PC-9 (cell line): ENCODE measurements around the gene CDH13. TPM values are rescaled to one million over a fixed set of nuclear protein-coding genes. Genes with fewer than 3 reads are reported as not detected.

Source experiments
- BruUV-seq: library from RNA; stranded (reverse); fragments of 400-500 nt; replicated peaks from 2 replicates; lab custom pipeline; 2021; lab: Mats Ljungman, UMichigan
- CTCF ChIA-PET: fragments of 300-600 bp; sonication (Branson Sonifier 250); formaldehyde crosslinking; loops from one replicate; lab custom pipeline; 2022; ENCODE audit warnings: antibody characterized with exemption; lab: Charles Lee
- POLR2A ChIA-PET: fragments of 300-600 bp; sonication (Branson Sonifier 250); formaldehyde crosslinking; loops from one replicate; lab custom pipeline; 2022; ENCODE audit warnings: antibody characterized with exemption; ENCODE audit not compliant: unreplicated experiment; lab: Charles Lee
- DNase-seq, 2 experiments: peaks; one replicate each; pipeline versions ENCODE4 v3.0.0 to v3.0.0-alpha.2; 2015 to 2022; ENCODE audit warnings: mixed read lengths in 1 of 2
- H2AFZ ChIP-seq: fragments of 200-600 bp; sonication (generic); 2 replicates; pipeline ENCODE4 v1.8.1; 2017; ENCODE audit warnings: antibody characterized with exemption
- H3F3A ChIP-seq: fragments of 200-600 bp; sonication (generic); 2 replicates; pipeline ENCODE4 v1.8.1; 2017; ENCODE audit warnings: antibody characterized with exemption, mild to moderate bottlenecking, low read depth; ENCODE audit not compliant: insufficient read depth
- H3K27ac ChIP-seq: fragments of 200-600 bp; sonication (generic); 2 replicates; pipeline ENCODE4 v1.6.1; 2016; ENCODE audit warnings: mixed run types
- H3K27me3 ChIP-seq: fragments of 200-600 bp; sonication (generic); 2 replicates; pipeline ENCODE4 v1.6.1; 2016; ENCODE audit warnings: low read depth, mixed run types; ENCODE audit not compliant: insufficient read depth
- H3K36me3 ChIP-seq: fragments of 200-600 bp; sonication (generic); 2 replicates; pipeline ENCODE4 v1.6.1; 2016; ENCODE audit warnings: low read depth, mixed run types
- H3K4me1 ChIP-seq: fragments of 200-600 bp; sonication (generic); replicated peaks from 2 replicates; pipeline ENCODE4 v1.6.1; 2016; ENCODE audit warnings: mixed run types; ENCODE audit not compliant: insufficient read depth
- H3K4me2 ChIP-seq: fragments of 200-600 bp; sonication (generic); 2 replicates; pipeline ENCODE4 v1.6.1; 2017; ENCODE audit warnings: mixed run types
- H3K4me3 ChIP-seq: fragments of 200-600 bp; sonication (generic); 2 replicates; pipeline ENCODE4 v1.6.1; 2016; ENCODE audit warnings: mixed run types
- H3K79me2 ChIP-seq: fragments of 200-600 bp; sonication (generic); 2 replicates; pipeline ENCODE4 v1.6.1; 2017; ENCODE audit warnings: low read depth, mixed run types
- H3K9me2 ChIP-seq: fragments of 200-600 bp; sonication (generic); 2 replicates; pipeline ENCODE4 v1.8.1; 2017; ENCODE audit warnings: mild to moderate bottlenecking; ENCODE audit not compliant: insufficient read depth
- H3K9me3 ChIP-seq: fragments of 200-600 bp; sonication (generic); 2 replicates; pipeline ENCODE4 v1.8.1; 2016; ENCODE audit warnings: low read depth; ENCODE audit not compliant: insufficient read depth
- H4K20me1 ChIP-seq: fragments of 200-600 bp; sonication (generic); 2 replicates; pipeline ENCODE4 v1.8.1; 2017; ENCODE audit not compliant: insufficient read depth
- EZH2 ChIP-seq: fragments of 200-600 bp; sonication (generic); IDR thresholded peaks from 2 replicates; pipeline ENCODE4 v1.8.0; 2017; ENCODE audit warnings: antibody characterized with exemption, low read depth
- intact Hi-C: fragments of 100-400 bp; cut with micrococcal nuclease; formaldehyde crosslinking; loops from one replicate; pipeline ENCODE4 v1.10.0; 2022; ENCODE audit not compliant: unreplicated experiment
- total RNA-seq: library from RNA; stranded (reverse); gene quantifications from 2 replicates; pipeline ENCODE4 v1.2.3, GENCODE V29; 2021
- TF ChIP-seq, protein P1 (sequence below): fragments of 200-600 bp; sonication (generic); conservative IDR thresholded peaks from 2 replicates; pipeline ENCODE4 v1.6.1; 2017; ENCODE audit warnings: mixed run types, antibody characterized with exemption, mild to moderate bottlenecking, moderate library complexity

Gene CDH13
- total RNA-seq, 1 experiment from 2014 or later: 0.24 TPM

DNA sequence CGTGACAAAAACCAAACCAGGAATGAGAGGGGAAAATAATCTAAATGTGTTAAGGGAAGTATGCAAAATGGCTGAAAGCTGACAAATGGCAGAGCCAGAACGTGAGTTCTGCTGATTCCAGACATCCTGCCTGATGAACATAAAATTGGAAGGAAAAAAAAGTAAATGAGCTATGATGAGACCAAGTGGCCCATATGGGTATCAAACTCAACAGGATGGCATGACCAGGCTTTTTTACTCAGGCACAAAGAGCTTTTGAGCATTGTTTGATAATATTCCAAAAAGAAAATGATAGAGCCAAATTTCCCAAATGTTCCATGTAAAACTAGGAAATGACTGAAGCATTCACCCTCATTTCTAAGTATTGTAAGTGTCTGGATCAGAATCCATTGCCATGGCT, 449.2 kb downstream of the CDH13 start:
- peaks cover 9% of the 10 kb centered on the region for H3K27me3 ChIP-seq
- no peaks in the 10 kb centered on the region for H3K4me1 ChIP-seq
- ChIA-PET CTCF (no interaction called here), POLR2A (no interaction called here)
- TF ChIP-seq, protein P1, sequence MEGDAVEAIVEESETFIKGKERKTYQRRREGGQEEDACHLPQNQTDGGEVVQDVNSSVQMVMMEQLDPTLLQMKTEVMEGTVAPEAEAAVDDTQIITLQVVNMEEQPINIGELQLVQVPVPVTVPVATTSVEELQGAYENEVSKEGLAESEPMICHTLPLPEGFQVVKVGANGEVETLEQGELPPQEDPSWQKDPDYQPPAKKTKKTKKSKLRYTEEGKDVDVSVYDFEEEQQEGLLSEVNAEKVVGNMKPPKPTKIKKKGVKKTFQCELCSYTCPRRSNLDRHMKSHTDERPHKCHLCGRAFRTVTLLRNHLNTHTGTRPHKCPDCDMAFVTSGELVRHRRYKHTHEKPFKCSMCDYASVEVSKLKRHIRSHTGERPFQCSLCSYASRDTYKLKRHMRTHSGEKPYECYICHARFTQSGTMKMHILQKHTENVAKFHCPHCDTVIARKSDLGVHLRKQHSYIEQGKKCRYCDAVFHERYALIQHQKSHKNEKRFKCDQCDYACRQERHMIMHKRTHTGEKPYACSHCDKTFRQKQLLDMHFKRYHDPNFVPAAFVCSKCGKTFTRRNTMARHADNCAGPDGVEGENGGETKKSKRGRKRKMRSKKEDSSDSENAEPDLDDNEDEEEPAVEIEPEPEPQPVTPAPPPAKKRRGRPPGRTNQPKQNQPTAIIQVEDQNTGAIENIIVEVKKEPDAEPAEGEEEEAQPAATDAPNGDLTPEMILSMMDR: no peak
- no peak for TF ChIP-seq EZH2
- H3K79me2 ChIP-seq: no peaks in the 10 kb centered on the region
- H3K4me2 ChIP-seq: no peak overlapping the region
- no peak for DNase-seq
- no peak overlapping the region for H2AFZ ChIP-seq
- H4K20me1 ChIP-seq: no peaks in the 10 kb centered on the region
- H3K36me3 ChIP-seq: no peaks in the 10 kb centered on the region
- no TSS peak for BruUV-seq
- H3K27ac ChIP-seq: no peak overlapping the region
- no peaks in the 10 kb centered on the region for H3K9me2 ChIP-seq
- H3F3A ChIP-seq: no peaks in the 10 kb centered on the region
- no peak overlapping the region for H3K4me3 ChIP-seq
- intact Hi-C loops: no loop called here
- H3K9me3 ChIP-seq: no peaks in the 10 kb centered on the region

DNA sequence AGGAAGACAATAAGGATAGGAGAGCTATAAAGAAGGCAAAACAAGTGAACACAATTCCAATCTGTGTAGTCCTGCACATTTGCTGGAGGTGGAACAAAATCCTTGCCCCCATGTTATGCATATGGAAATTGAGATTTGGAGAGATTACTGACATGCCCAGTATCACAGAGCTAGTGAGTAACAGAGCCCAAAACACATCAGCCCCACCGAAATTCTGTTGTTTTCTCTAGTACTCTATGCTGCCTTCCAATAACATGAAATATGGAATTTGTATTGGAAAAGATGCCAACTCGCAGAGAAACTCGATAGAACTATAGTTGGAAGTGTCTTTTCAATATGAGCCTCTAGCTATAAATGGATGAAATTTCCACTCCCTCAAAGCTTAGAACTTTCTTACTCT, 456.6 kb downstream of the CDH13 start:
- DNase-seq: no peak
- H3K4me1 ChIP-seq: no peaks in the 10 kb centered on the region
- no peaks in the 10 kb centered on the region for H3K9me2 ChIP-seq
- TF ChIP-seq, protein P1: no peak
- TF ChIP-seq EZH2: no peak
- no peaks in the 10 kb centered on the region for H3F3A ChIP-seq
- H3K27me3 ChIP-seq: peaks cover 13% of the 10 kb centered on the region
- H3K79me2 ChIP-seq: no peaks in the 10 kb centered on the region
- intact Hi-C loops: no loop called here
- no peaks in the 10 kb centered on the region for H3K36me3 ChIP-seq
- POLR2A ChIA-PET: no interaction called here
- no peaks in the 10 kb centered on the region for H4K20me1 ChIP-seq
- H3K27ac ChIP-seq: no peak overlapping the region
- H3K4me3 ChIP-seq: no peak overlapping the region
- H3K9me3 ChIP-seq: no peaks in the 10 kb centered on the region
- no TSS peak for BruUV-seq
- no peak overlapping the region for H2AFZ ChIP-seq
- CTCF ChIA-PET: no interaction called here
- H3K4me2 ChIP-seq: no peak overlapping the region

DNA sequence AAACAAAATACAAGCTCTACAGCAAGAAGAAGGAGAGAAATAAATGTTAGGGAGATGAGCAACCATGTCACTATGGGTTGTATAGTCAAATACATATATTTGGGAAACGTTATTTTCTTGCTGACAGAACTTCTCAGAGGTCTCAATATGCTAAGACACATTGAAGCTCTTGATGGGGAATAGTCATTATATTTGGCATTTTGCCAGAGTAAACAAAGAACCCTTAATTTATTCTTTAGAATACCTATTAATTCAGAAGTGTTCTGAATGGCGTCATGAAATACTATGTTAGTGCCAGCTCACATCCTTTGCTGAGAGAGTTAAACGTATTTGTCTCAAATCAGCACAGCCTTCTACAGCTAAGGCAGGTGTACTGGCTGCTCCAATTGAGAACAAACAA, 458.9 kb downstream of the CDH13 start:
- no peak overlapping the region for H3K4me3 ChIP-seq
- peaks cover 9% of the 10 kb centered on the region for H3K27me3 ChIP-seq
- no peak overlapping the region for H3K27ac ChIP-seq
- intact Hi-C loops: no loop called here
- POLR2A ChIA-PET: no interaction called here
- H3K79me2 ChIP-seq: no peaks in the 10 kb centered on the region
- H3K36me3 ChIP-seq: no peaks in the 10 kb centered on the region
- no peak for TF ChIP-seq EZH2
- TF ChIP-seq, protein P1: no peak
- no peak overlapping the region for H2AFZ ChIP-seq
- H3K4me1 ChIP-seq: no peaks in the 10 kb centered on the region
- H3K4me2 ChIP-seq: no peak overlapping the region
- DNase-seq: no peak
- H3F3A ChIP-seq: no peaks in the 10 kb centered on the region
- H3K9me2 ChIP-seq: no peaks in the 10 kb centered on the region
- H3K9me3 ChIP-seq: no peaks in the 10 kb centered on the region
- BruUV-seq: no TSS peak
- CTCF ChIA-PET: no interaction called here
- H4K20me1 ChIP-seq: no peaks in the 10 kb centered on the region
